Nephron (organoid): ENCODE measurements around the gene PLEKHM3.
A peak's percentile ranks its signal among the peaks of the same experiment; 100 is the strongest.

Experiments used
- H3K27ac Mint-ChIP-seq, 3 experiments: 2 replicates each; pipeline ENCODE4 v1.8.0; 2020; ENCODE audit warnings: mixed read lengths in 3 of 3, mild to moderate bottlenecking in 2 of 3, moderate library complexity in 1 of 3
- H3K27me3 Mint-ChIP-seq: 2 replicates; pipeline ENCODE4 v1.8.0; 2021; ENCODE audit warnings: low read depth, mild to moderate bottlenecking, moderate library complexity, mixed read lengths
- H3K36me3 Mint-ChIP-seq: 2 replicates; pipeline ENCODE4 v1.8.0; 2020; ENCODE audit warnings: low read depth, mixed read lengths
- H3K4me1 Mint-ChIP-seq: 2 replicates; pipeline ENCODE4 v1.8.0; 2020; ENCODE audit warnings: mixed read lengths
- H3K4me3 Mint-ChIP-seq, 3 experiments: 2 replicates each; pipeline ENCODE4 v1.8.0; 2020; ENCODE audit warnings: mild to moderate bottlenecking in 3 of 3, mixed read lengths in 3 of 3, moderate library complexity in 2 of 3
- H3K9me3 Mint-ChIP-seq: 2 replicates; pipeline ENCODE4 v1.8.0; 2020; ENCODE audit warnings: mixed read lengths
- CTCF ChIP-seq, 3 experiments: fragments of 200-600 bp; sonication (generic); IDR thresholded peaks; one replicate each; pipeline ENCODE4 v1.5.0; 2021; ENCODE audit warnings: antibody characterized with exemption in 3 of 3; ENCODE audit not compliant: unreplicated experiment in 3 of 3

Gene PLEKHM3

GRCh38 chr2:208065476-208065875, 40.1 kb upstream of the PLEKHM3 start:
- Mint-ChIP-seq H3K27ac (no peak overlapping the region), H3K4me3 (no peak overlapping the region), H3K27me3 (peaks cover 18% of the 10 kb centered on the region), H3K4me1 (no peaks in the 10 kb centered on the region), H3K36me3 (no peaks in the 10 kb centered on the region), H3K9me3 (no peaks in the 10 kb centered on the region)
- no peak for TF ChIP-seq CTCF (IDR thresholded peaks at IDR 0.05; ENCODE audit: unreplicated experiment in 3 of 3)

DNA sequence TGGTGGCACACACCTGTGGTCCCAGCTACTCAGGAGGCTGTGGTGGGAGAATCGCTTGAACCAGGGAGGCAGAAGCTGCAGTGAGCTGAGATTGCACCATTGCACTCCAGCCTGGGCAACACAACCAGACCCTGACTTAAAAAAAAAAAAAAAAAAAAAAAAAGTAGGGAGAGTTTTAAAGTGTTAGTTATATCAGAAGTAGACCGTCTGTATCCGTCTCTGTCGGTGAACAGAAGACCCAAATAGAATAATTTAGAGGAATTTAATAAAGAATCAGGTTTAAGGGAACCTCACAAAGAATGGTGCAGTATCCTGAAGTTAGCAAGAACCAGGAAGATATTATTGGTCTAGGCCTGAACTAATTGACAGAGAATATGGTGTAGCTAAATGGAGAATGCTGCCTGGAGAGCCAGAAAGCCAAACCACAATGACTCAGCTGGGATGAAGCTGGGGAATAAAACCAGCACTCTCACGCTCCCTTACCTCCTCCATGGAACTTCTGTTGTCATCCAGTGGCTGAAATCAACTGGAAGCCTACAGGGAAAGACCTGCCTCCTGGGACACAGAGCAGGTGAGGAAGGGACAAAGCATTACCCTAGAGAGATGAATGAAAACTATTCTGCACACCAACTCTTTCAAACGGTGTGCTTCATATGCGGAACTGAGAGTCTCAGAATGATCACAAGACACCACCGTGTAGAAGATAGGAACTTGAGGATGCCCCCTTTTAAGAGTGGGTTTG, 39.1 kb upstream of the PLEKHM3 start:
- H3K4me1 Mint-ChIP-seq: no peaks in the 10 kb centered on the region
- H3K27ac Mint-ChIP-seq: no peak overlapping the region
- TF ChIP-seq CTCF (IDR thresholded peaks at IDR 0.05; ENCODE audit: unreplicated experiment in 3 of 3): no peak
- no peaks in the 10 kb centered on the region for H3K9me3 Mint-ChIP-seq
- H3K36me3 Mint-ChIP-seq: no peaks in the 10 kb centered on the region
- H3K4me3 Mint-ChIP-seq: no peak overlapping the region
- H3K27me3 Mint-ChIP-seq: peaks cover 24% of the 10 kb centered on the region

- H3K27me3 Mint-ChIP-seq: peaks cover 19% of the 10 kb centered on the region
- no peaks in the 10 kb centered on the region for H3K36me3 Mint-ChIP-seq
- H3K27ac Mint-ChIP-seq: no peak overlapping the region
- no peaks in the 10 kb centered on the region for H3K9me3 Mint-ChIP-seq
- no peak for TF ChIP-seq CTCF (IDR thresholded peaks at IDR 0.05; ENCODE audit: unreplicated experiment in 3 of 3)
- H3K4me1 Mint-ChIP-seq: no peaks in the 10 kb centered on the region
- no peak overlapping the region for H3K4me3 Mint-ChIP-seq
Observed at GRCh38 chr2:208062961-208063360, 37.6 kb upstream of the PLEKHM3 start.

DNA sequence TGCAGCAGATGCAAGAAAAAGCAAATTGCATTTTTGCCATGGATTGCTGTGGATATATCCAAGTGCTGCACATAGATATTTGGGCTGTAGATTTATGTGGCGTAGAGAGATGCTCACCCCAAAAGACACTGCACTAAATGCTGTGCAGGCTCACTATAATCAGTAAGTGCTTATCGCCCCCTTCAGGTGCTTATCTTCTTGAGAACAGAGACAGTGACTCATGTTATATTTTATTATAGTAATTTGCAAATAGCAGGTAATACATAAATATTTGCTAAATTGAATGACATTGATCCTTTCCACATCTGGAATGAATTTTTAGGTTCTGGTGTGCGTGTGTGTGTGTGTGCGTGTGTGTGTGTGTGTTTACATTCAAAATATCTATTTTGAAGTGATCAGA, 36.8 kb upstream of the PLEKHM3 start:
- Mint-ChIP-seq H3K4me3 (no peak overlapping the region), H3K4me1 (no peaks in the 10 kb centered on the region), H3K27ac (no peak overlapping the region), H3K36me3 (no peaks in the 10 kb centered on the region), H3K27me3 (peaks cover 19% of the 10 kb centered on the region), H3K9me3 (no peaks in the 10 kb centered on the region)
- peak in 1 of 3 experiments; percentile 20 for TF ChIP-seq CTCF (IDR thresholded peaks at IDR 0.05; ENCODE audit: unreplicated experiment in 3 of 3)

- no peak overlapping the region for H3K27ac Mint-ChIP-seq
- no peak for TF ChIP-seq CTCF (IDR thresholded peaks at IDR 0.05; ENCODE audit: unreplicated experiment in 3 of 3)
- no peak overlapping the region for H3K4me3 Mint-ChIP-seq
- no peaks in the 10 kb centered on the region for H3K4me1 Mint-ChIP-seq
- peaks cover 19% of the 10 kb centered on the region for H3K27me3 Mint-ChIP-seq
- no peaks in the 10 kb centered on the region for H3K36me3 Mint-ChIP-seq
- H3K9me3 Mint-ChIP-seq: no peaks in the 10 kb centered on the region
Observed at GRCh38 chr2:208057108-208057507, 31.8 kb upstream of the PLEKHM3 start.

- Mint-ChIP-seq H3K27me3 (peaks cover 3% of the 10 kb centered on the region), H3K36me3 (no peaks in the 10 kb centered on the region), H3K4me3 (no peak overlapping the region), H3K9me3 (no peaks in the 10 kb centered on the region), H3K4me1 (peaks cover 6% of the 10 kb centered on the region), H3K27ac (no peak overlapping the region)
- TF ChIP-seq CTCF (IDR thresholded peaks at IDR 0.05; ENCODE audit: unreplicated experiment in 3 of 3): no peak
Observed at GRCh38 chr2:208049441-208049840, 24.1 kb upstream of the PLEKHM3 start.
